ENCODE results near the gene STX4.
A peak's percentile ranks its signal among the peaks of the same experiment; 100 is the strongest.

Gene STX4

GRCh38 chr16:31071861-31072260 is 38.5 kb downstream of the STX4 start:
- no peak for DNase-seq

- no peak for DNase-seq
Measured at GRCh38 chr16:31072540-31073141, 39.3 kb downstream of the STX4 start.

- peak; percentile 89 for DNase-seq
Measured at GRCh38 chr16:31073142-31073969, 40.0 kb downstream of the STX4 start.

GRCh38 chr16:31073970-31074813 is 40.8 kb downstream of the STX4 start, which contains the start of the genes ZNF646 and ZNF668:
ZNF646 (plus strand) TSS chr16:31074422; CDS start chr16:31076325, 1,903 bp downstream.
ZNF668 (minus strand) TSS chr16:31074240; CDS start chr16:31064459, 9,781 bp downstream.
- peak; percentile 99 for DNase-seq

GRCh38 chr16:31074814-31075183 is 41.4 kb downstream of the STX4 start:
- DNase-seq = no peak

- no peak for DNase-seq
Measured at GRCh38 chr16:31076319-31076718, 43.0 kb downstream of the STX4 start.

- DNase-seq = no peak
Measured at GRCh38 chr16:31077024-31077423, 43.7 kb downstream of the STX4 start.

- no peak for DNase-seq
Measured at GRCh38 chr16:31077592-31078396, 44.4 kb downstream of the STX4 start.

GRCh38 chr16:31078597-31079341 is 45.4 kb downstream of the STX4 start:
- no peak for DNase-seq

GRCh38 chr16:31079342-31079944 is 46.1 kb downstream of the STX4 start:
- no peak for DNase-seq

- DNase-seq = no peak
Measured at GRCh38 chr16:31080035-31080629, 46.8 kb downstream of the STX4 start.

GRCh38 chr16:31080756-31081419 is 47.5 kb downstream of the STX4 start:
- no peak for DNase-seq

- DNase-seq = no peak
Measured at GRCh38 chr16:31081428-31082351, 48.3 kb downstream of the STX4 start.

- no peak for DNase-seq
Measured at GRCh38 chr16:31082368-31083045, 49.1 kb downstream of the STX4 start.

GRCh38 chr16:31083081-31083480 is 49.7 kb downstream of the STX4 start:
- no peak for DNase-seq

- DNase-seq = no peak
Measured at GRCh38 chr16:31083556-31083955, 50.2 kb downstream of the STX4 start.

- DNase-seq = no peak
Measured at GRCh38 chr16:31083981-31084380, 50.6 kb downstream of the STX4 start.

- DNase-seq = no peak
Measured at GRCh38 chr16:31084584-31085302, 51.4 kb downstream of the STX4 start.
